ENCODE measurements around the gene HAPLN2.
A peak's percentile ranks its signal among the peaks of the same experiment; 100 is the strongest.
"Not testable (repeated sequence)": the region's sequence is repeated elsewhere in the genome, so short reads cannot be mapped to it uniquely, and the experiment has no call there.

Gene HAPLN2

GRCh38 chr1:156623946-156624813, 5.0 kb downstream of the HAPLN2 start:
- DNase-seq, result peak; percentile 34

GRCh38 chr1:156624814-156625435, 5.7 kb downstream of the HAPLN2 start:
- no peak for DNase-seq

- peak; percentile 68 for DNase-seq
These were observed 6.3 kb downstream of the HAPLN2 start for GRCh38 chr1:156625436-156626078.

GRCh38 chr1:156626079-156626438, 6.8 kb downstream of the HAPLN2 start:
- DNase-seq, result no peak

GRCh38 chr1:156627313-156627880, 8.2 kb downstream of the HAPLN2 start:
- peak; percentile 33 for DNase-seq

- no peak for DNase-seq
These were observed 10.7 kb downstream of the HAPLN2 start for GRCh38 chr1:156629823-156630449.

- not testable (repeated sequence) for DNase-seq
These were observed 11.9 kb downstream of the HAPLN2 start for GRCh38 chr1:156631152-156631551.

GRCh38 chr1:156632355-156632754, 13.1 kb downstream of the HAPLN2 start:
- DNase-seq, result no peak

- no peak for DNase-seq
These were observed 19.2 kb downstream of the HAPLN2 start for GRCh38 chr1:156638189-156638985.

- no peak for DNase-seq
These were observed 20.4 kb downstream of the HAPLN2 start for GRCh38 chr1:156639601-156640101.

- peak; percentile 52 for DNase-seq
These were observed 21.9 kb downstream of the HAPLN2 start for GRCh38 chr1:156640842-156641706.

GRCh38 chr1:156641761-156642264, 22.6 kb downstream of the HAPLN2 start, which contains the start of gene BCAN:
Gene BCAN, plus strand, starts transcription at chr1:156642117. Its CDS starts 3,938 bp downstream, at chr1:156646055.
- peak; percentile 81 for DNase-seq

- peak; percentile 39 for DNase-seq
These were observed 23.2 kb downstream of the HAPLN2 start for GRCh38 chr1:156642265-156643048.

- peak; percentile 14 for DNase-seq
These were observed 24.0 kb downstream of the HAPLN2 start for GRCh38 chr1:156643049-156643777.

- peak; percentile 9 for DNase-seq
These were observed 24.5 kb downstream of the HAPLN2 start for GRCh38 chr1:156643778-156644092.

GRCh38 chr1:156644146-156644545, 24.9 kb downstream of the HAPLN2 start:
- no peak for DNase-seq

GRCh38 chr1:156644640-156645039, 25.4 kb downstream of the HAPLN2 start:
- no peak for DNase-seq

GRCh38 chr1:156645056-156645455, 25.8 kb downstream of the HAPLN2 start:
- no peak for DNase-seq

GRCh38 chr1:156645666-156646065, 26.5 kb downstream of the HAPLN2 start:
- DNase-seq, result no peak

All from midbrain (tissue), 1 donor.